Measurements from ENCODE around the gene CYP1A2. TPM values are rescaled to one million over a fixed set of nuclear protein-coding genes. Genes with fewer than 3 reads are reported as not detected.
"Not testable (repeated sequence)": the region's sequence is repeated elsewhere in the genome, so short reads cannot be mapped to it uniquely, and the experiment has no call there.

Gene CYP1A2
- total RNA-seq, 1 donor from 2014 or later = not detected

- FAIRE-seq (no peak), DNase-seq (ENCODE audit: low read depth) (no peak)
- no peak for TF ChIP-seq CTCF (IDR thresholded peaks at IDR 0.05; ENCODE audit: insufficient read depth, low read length, severe bottlenecking)
- no peaks in the 10 kb centered on the region for H3K36me3 ChIP-seq (ENCODE audit: control insufficient read depth, insufficient read depth, low read length)
- H3K27me3 ChIP-seq (ENCODE audit: control insufficient read depth, insufficient read depth, low read length) = peaks cover 9% of the 10 kb centered on the region
- H3K4me3 ChIP-seq (ENCODE audit: low read depth, low read length) = no peak overlapping the region
Observed at GRCh38 chr15:74730619-74731316, 17.9 kb upstream of the CYP1A2 start.

- H3K27me3 ChIP-seq (ENCODE audit: control insufficient read depth, insufficient read depth, low read length) = peaks cover 3% of the 10 kb centered on the region
- peak; percentile 88 for FAIRE-seq
- H3K4me3 ChIP-seq (ENCODE audit: low read depth, low read length) = no peak overlapping the region
- no peak for TF ChIP-seq CTCF (IDR thresholded peaks at IDR 0.05; ENCODE audit: insufficient read depth, low read length, severe bottlenecking)
- H3K36me3 ChIP-seq (ENCODE audit: control insufficient read depth, insufficient read depth, low read length) = no peaks in the 10 kb centered on the region
- no peak for DNase-seq (ENCODE audit: low read depth)
Observed at GRCh38 chr15:74732846-74733245, 15.8 kb upstream of the CYP1A2 start.

- Histone ChIP-seq H3K27me3 (ENCODE audit: control insufficient read depth, insufficient read depth, low read length) (peaks cover 3% of the 10 kb centered on the region), H3K4me3 (ENCODE audit: low read depth, low read length) (no peak overlapping the region), H3K36me3 (ENCODE audit: control insufficient read depth, insufficient read depth, low read length) (no peaks in the 10 kb centered on the region)
- TF ChIP-seq CTCF (IDR thresholded peaks at IDR 0.05; ENCODE audit: insufficient read depth, low read length, severe bottlenecking) = no peak
- FAIRE-seq (no peak), DNase-seq (ENCODE audit: low read depth) (no peak)
Observed at GRCh38 chr15:74733269-74733668, 15.4 kb upstream of the CYP1A2 start.

GRCh38 chr15:74735305-74735704, 13.3 kb upstream of the CYP1A2 start:
- no peak overlapping the region for H3K4me3 ChIP-seq (ENCODE audit: low read depth, low read length)
- FAIRE-seq (no peak), DNase-seq (ENCODE audit: low read depth) (no peak)
- TF ChIP-seq CTCF (IDR thresholded peaks at IDR 0.05; ENCODE audit: insufficient read depth, low read length, severe bottlenecking) = no peak
- no peaks in the 10 kb centered on the region for H3K36me3 ChIP-seq (ENCODE audit: control insufficient read depth, insufficient read depth, low read length)
- H3K27me3 ChIP-seq (ENCODE audit: control insufficient read depth, insufficient read depth, low read length) = peaks cover 3% of the 10 kb centered on the region

GRCh38 chr15:74738239-74738638, 10.4 kb upstream of the CYP1A2 start:
- H3K36me3 ChIP-seq (ENCODE audit: control insufficient read depth, insufficient read depth, low read length); H3K27me3 ChIP-seq (ENCODE audit: control insufficient read depth, insufficient read depth, low read length); DNase-seq (ENCODE audit: low read depth); H3K4me3 ChIP-seq (ENCODE audit: low read depth, low read length); FAIRE-seq: not testable (repeated sequence)

GRCh38 chr15:74742422-74742821, 6.2 kb upstream of the CYP1A2 start:
- DNase-seq (ENCODE audit: low read depth) (no peak), FAIRE-seq (no peak)
- no peak for TF ChIP-seq CTCF (IDR thresholded peaks at IDR 0.05; ENCODE audit: insufficient read depth, low read length, severe bottlenecking)
- Histone ChIP-seq H3K4me3 (ENCODE audit: low read depth, low read length) (no peak overlapping the region), H3K27me3 (ENCODE audit: control insufficient read depth, insufficient read depth, low read length) (no peaks in the 10 kb centered on the region), H3K36me3 (ENCODE audit: control insufficient read depth, insufficient read depth, low read length) (no peaks in the 10 kb centered on the region)
